Measurements from ENCODE around the gene SLC11A2.

SLC11A2 gene

GRCh38 chr12:51025836-51026638 is at the start of gene SLC11A2:
Gene SLC11A2, minus strand, starts transcription at chr12:51026384. Its CDS starts 15,656 bp downstream, at chr12:51010728.
- DNase-seq, result peak; percentile 94

GRCh38 chr12:51075390-51075789 is 49.2 kb upstream of the SLC11A2 start:
- DNase-seq, result no peak

- no peak for DNase-seq
Observed at GRCh38 chr12:51071663-51072062, 45.5 kb upstream of the SLC11A2 start.

- DNase-seq, result peak; percentile 35
Observed at GRCh38 chr12:51070004-51070403, 43.8 kb upstream of the SLC11A2 start.

- no peak for DNase-seq
Observed at GRCh38 chr12:51067771-51068170, 41.6 kb upstream of the SLC11A2 start.

- no peak for DNase-seq
Observed at GRCh38 chr12:51067229-51067628, 41.0 kb upstream of the SLC11A2 start.

GRCh38 chr12:51065530-51065929 is 39.3 kb upstream of the SLC11A2 start:
- DNase-seq, result no peak

- no peak for DNase-seq
Observed at GRCh38 chr12:51062631-51063397, 36.6 kb upstream of the SLC11A2 start.

- no peak for DNase-seq
Observed at GRCh38 chr12:51059086-51059485, 32.9 kb upstream of the SLC11A2 start.

- DNase-seq, result no peak
Observed at GRCh38 chr12:51056242-51056641, 30.1 kb upstream of the SLC11A2 start.

GRCh38 chr12:51055060-51055459 is 28.9 kb upstream of the SLC11A2 start:
- DNase-seq, result no peak

- no peak for DNase-seq
Observed at GRCh38 chr12:51051787-51052186, 25.6 kb upstream of the SLC11A2 start.

GRCh38 chr12:51049525-51049924 is 23.3 kb upstream of the SLC11A2 start:
- no peak for DNase-seq

- peak; percentile 66 for DNase-seq
Observed at GRCh38 chr12:51048661-51049251, 22.6 kb upstream of the SLC11A2 start.

GRCh38 chr12:51047655-51048540 is 21.7 kb upstream of the SLC11A2 start, which contains the start of gene LETMD1:
Gene LETMD1, plus strand, starts transcription at chr12:51048327. Its CDS starts 30 bp downstream, at chr12:51048357.
- DNase-seq, result peak; percentile 98

GRCh38 chr12:51036279-51036678 is 10.1 kb upstream of the SLC11A2 start:
- DNase-seq, result no peak

GRCh38 chr12:51033457-51034089 is 7.4 kb upstream of the SLC11A2 start:
- DNase-seq, result no peak

GRCh38 chr12:51033048-51033447 is 6.9 kb upstream of the SLC11A2 start:
- DNase-seq, result no peak

GRCh38 chr12:51028813-51029150 is 2.6 kb upstream of the SLC11A2 start:
- DNase-seq, result no peak

- peak; percentile 92 for DNase-seq
Observed at GRCh38 chr12:51028126-51028812, 2.1 kb upstream of the SLC11A2 start.

GRCh38 chr12:51027342-51027835 is 1.2 kb upstream of the SLC11A2 start:
- no peak for DNase-seq

Data from OCI-M1 (cell line).